Naive B cell (primary cell): ENCODE results near the gene RBP4. TPM values are rescaled to one million over a fixed set of nuclear protein-coding genes. Genes with fewer than 3 reads are reported as not detected.

Experiments
- ATAC-seq, 2 donors: fragments of 150-1000 bp; cut with Tn5 transposase; 2 replicates each; pipeline ENCODE4 v1.10.0; 2021; ENCODE audit warnings: low read depth in 2 of 2, mild to moderate bottlenecking in 2 of 2, moderate library complexity in 2 of 2
- DNase-seq: peaks from one replicate; pipeline ENCODE4 v3.0.0; 2022
- H3K27ac Mint-ChIP-seq, 6 donors: one replicate each; pipeline ENCODE4 v1.8.0; 2020 to 2022; ENCODE audit warnings: mild to moderate bottlenecking in 6 of 6, mixed read lengths in 6 of 6, moderate library complexity in 5 of 6, inconsistent platforms in 2 of 6
- H3K27me3 Mint-ChIP-seq, 3 donors: one replicate each; pipeline ENCODE4 v1.8.0; 2021 to 2022; ENCODE audit warnings: mixed read lengths in 3 of 3, mild to moderate bottlenecking in 1 of 3
- H3K36me3 Mint-ChIP-seq, 2 donors: one replicate each; pipeline ENCODE4 v1.8.0; 2020 to 2022; ENCODE audit warnings: mixed read lengths in 2 of 2, inconsistent platforms in 1 of 2, mild to moderate bottlenecking in 1 of 2
- H3K4me1 Mint-ChIP-seq, 3 donors: one replicate each; pipeline ENCODE4 v1.8.0; 2020 to 2022; ENCODE audit warnings: mixed read lengths in 3 of 3, inconsistent platforms in 1 of 3, mild to moderate bottlenecking in 1 of 3, moderate library complexity in 1 of 3
- H3K4me3 Mint-ChIP-seq, 8 donors: one replicate each; pipeline ENCODE4 v1.8.0; 2020 to 2022; ENCODE audit warnings: mild to moderate bottlenecking in 8 of 8, mixed read lengths in 8 of 8, moderate library complexity in 8 of 8, inconsistent platforms in 2 of 8
- H3K9me3 Mint-ChIP-seq, 7 donors: one replicate each; pipeline ENCODE4 v1.8.0; 2020 to 2022; ENCODE audit warnings: mixed read lengths in 7 of 7, mild to moderate bottlenecking in 5 of 7, inconsistent platforms in 2 of 7, moderate library complexity in 1 of 7
- polyA plus RNA-seq, 6 donors: library from polyadenylated mRNA; unstranded; fragments of 300-500 nt; fragmentation: Illumina TruSeq; gene quantifications; one replicate each; pipeline ENCODE4 v1.2.3, GENCODE V29; 2021; ENCODE audit warnings: low read depth in 6 of 6

The RBP4 gene
- polyA plus RNA-seq, 6 donors from 2014 or later: not detected

- H3K4me1 Mint-ChIP-seq: no peaks in the 10 kb centered on the region
- H3K9me3 Mint-ChIP-seq: no peaks in the 10 kb centered on the region
- DNase-seq (no peak), ATAC-seq (no peak)
- peaks cover 0 to 15% (median 13%) of the 10 kb centered on the region in 3 donors for H3K27me3 Mint-ChIP-seq
- H3K4me3 Mint-ChIP-seq: no peak overlapping the region
- H3K27ac Mint-ChIP-seq: no peak overlapping the region
- no peaks in the 10 kb centered on the region for H3K36me3 Mint-ChIP-seq
These were observed 9.8 kb downstream of the RBP4 start for GRCh38 chr10:93591065-93591808.

DNA sequence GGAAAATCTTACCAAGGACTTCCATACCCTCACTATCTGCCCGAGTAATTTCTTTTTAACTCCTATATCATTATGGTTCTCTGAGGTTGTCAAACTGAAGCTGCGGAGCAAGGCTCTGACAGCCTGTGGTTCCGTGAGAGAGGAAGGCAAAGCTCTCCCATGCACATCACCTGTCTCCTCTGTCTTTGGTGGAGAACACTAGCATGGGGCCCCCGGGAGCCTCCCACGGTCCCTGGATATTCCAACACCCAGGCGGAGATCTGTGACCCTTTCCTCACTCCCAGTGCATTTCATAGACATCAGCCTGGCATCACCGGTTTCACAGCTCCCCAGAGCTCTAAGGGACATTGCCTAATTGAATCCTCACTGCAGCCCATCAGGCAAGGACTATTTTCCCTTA, 10.4 kb downstream of the RBP4 start:
- ATAC-seq: no peak
- H3K4me1 Mint-ChIP-seq: no peaks in the 10 kb centered on the region
- H3K27me3 Mint-ChIP-seq: peaks cover 0 to 15% (median 13%) of the 10 kb centered on the region in 3 donors
- peaks cover 0 to 2% (median 0%) of the 10 kb centered on the region in 7 donors for H3K9me3 Mint-ChIP-seq
- no peak for DNase-seq
- H3K4me3 Mint-ChIP-seq: no peak overlapping the region
- no peaks in the 10 kb centered on the region for H3K36me3 Mint-ChIP-seq
- H3K27ac Mint-ChIP-seq: no peak overlapping the region

GRCh38 chr10:93589648-93590562, 11.1 kb downstream of the RBP4 start:
- no peaks in the 10 kb centered on the region for H3K4me1 Mint-ChIP-seq
- no peak for ATAC-seq
- DNase-seq: no peak
- peaks cover 0 to 2% (median 0%) of the 10 kb centered on the region in 7 donors for H3K9me3 Mint-ChIP-seq
- no peaks in the 10 kb centered on the region for H3K36me3 Mint-ChIP-seq
- no peak overlapping the region for H3K27ac Mint-ChIP-seq
- peaks cover 4 to 15% (median 13%) of the 10 kb centered on the region in 3 donors for H3K27me3 Mint-ChIP-seq
- H3K4me3 Mint-ChIP-seq: no peak overlapping the region

GRCh38 chr10:93584445-93584844, 16.6 kb downstream of the RBP4 start:
- H3K27me3 Mint-ChIP-seq: peaks cover 5 to 25% (median 20%) of the 10 kb centered on the region in 3 donors
- H3K4me1 Mint-ChIP-seq: no peaks in the 10 kb centered on the region
- no peak overlapping the region for H3K4me3 Mint-ChIP-seq
- H3K36me3 Mint-ChIP-seq: peaks cover 9 to 11% of the 10 kb centered on the region in 2 donors
- no peak for DNase-seq
- no peak overlapping the region for H3K27ac Mint-ChIP-seq
- ATAC-seq: no peak
- peaks cover 7 to 17% (median 12%) of the 10 kb centered on the region in 7 donors for H3K9me3 Mint-ChIP-seq

DNA sequence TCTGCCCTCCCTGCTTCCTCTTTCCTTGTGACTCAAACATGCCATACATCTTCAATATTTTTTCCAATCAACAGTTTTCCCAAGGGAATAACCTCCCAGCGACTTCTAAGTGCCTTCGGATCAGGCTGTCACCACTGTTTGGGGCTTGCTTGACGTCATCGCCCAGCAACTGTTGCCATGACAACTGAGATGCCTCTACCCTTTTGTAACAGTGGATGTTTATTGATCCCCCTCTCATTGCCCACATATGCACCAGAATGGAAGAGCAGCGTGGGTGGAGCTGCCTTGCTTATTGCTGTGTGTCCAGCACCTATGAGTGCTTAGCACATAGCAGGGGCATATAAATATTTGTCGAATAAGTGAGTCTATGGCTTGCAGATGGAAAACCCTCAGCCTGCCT, 20.2 kb downstream of the RBP4 start:
- H3K4me1 Mint-ChIP-seq: no peaks in the 10 kb centered on the region
- DNase-seq (no peak), ATAC-seq (no peak)
- H3K36me3 Mint-ChIP-seq: peaks cover 9 to 16% of the 10 kb centered on the region in 2 donors
- peaks cover 11 to 25% (median 16%) of the 10 kb centered on the region in 7 donors for H3K9me3 Mint-ChIP-seq
- H3K27ac Mint-ChIP-seq: no peak overlapping the region
- peaks cover 10 to 26% (median 19%) of the 10 kb centered on the region in 3 donors for H3K27me3 Mint-ChIP-seq
- peak overlapping the region in 1 of 8 donors; percentile 73 for H3K4me3 Mint-ChIP-seq

- H3K27me3 Mint-ChIP-seq: peaks cover 11 to 26% (median 21%) of the 10 kb centered on the region in 3 donors
- no peak for ATAC-seq
- peaks cover 9 to 16% of the 10 kb centered on the region in 2 donors for H3K36me3 Mint-ChIP-seq
- no peak overlapping the region for H3K27ac Mint-ChIP-seq
- peaks cover 11 to 25% (median 16%) of the 10 kb centered on the region in 7 donors for H3K9me3 Mint-ChIP-seq
- no peak overlapping the region for H3K4me3 Mint-ChIP-seq
- no peaks in the 10 kb centered on the region for H3K4me1 Mint-ChIP-seq
- DNase-seq: no peak
These were observed 20.9 kb downstream of the RBP4 start for GRCh38 chr10:93579985-93580711.

- H3K9me3 Mint-ChIP-seq: peaks cover 11 to 25% (median 16%) of the 10 kb centered on the region in 7 donors
- H3K27me3 Mint-ChIP-seq: peaks cover 12 to 29% (median 26%) of the 10 kb centered on the region in 3 donors
- H3K4me3 Mint-ChIP-seq: peak overlapping the region in 1 of 8 donors; percentile 23
- H3K27ac Mint-ChIP-seq: no peak overlapping the region
- peaks cover 9 to 16% of the 10 kb centered on the region in 2 donors for H3K36me3 Mint-ChIP-seq
- ATAC-seq: no peak
- DNase-seq: no peak
- no peaks in the 10 kb centered on the region for H3K4me1 Mint-ChIP-seq
These were observed 21.9 kb downstream of the RBP4 start for GRCh38 chr10:93579089-93579488.

DNA sequence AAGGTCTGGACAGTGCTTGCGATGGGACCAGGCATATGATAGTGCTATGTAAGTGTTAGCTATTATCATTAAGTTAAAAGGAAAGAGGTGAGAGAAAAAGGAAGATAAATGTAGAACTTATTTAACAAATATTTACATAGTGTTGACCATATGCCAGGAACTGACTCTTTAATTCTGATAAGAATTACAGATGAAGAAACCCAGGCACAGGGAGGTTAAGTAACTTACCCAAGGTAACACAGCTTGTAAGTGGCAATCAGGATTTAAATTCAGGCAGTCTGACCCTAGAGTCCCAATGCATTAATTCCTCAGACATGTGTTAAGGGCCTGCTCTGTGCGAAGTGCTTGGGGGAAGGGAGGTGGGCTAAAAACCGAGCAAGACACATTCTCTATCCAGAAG, 23.5 kb downstream of the RBP4 start:
- Mint-ChIP-seq H3K4me3 (no peak overlapping the region), H3K4me1 (peaks cover 0 to 6% (median 0%) of the 10 kb centered on the region in 3 donors), H3K36me3 (peaks cover 9 to 16% of the 10 kb centered on the region in 2 donors), H3K27ac (no peak overlapping the region), H3K9me3 (peaks cover 11 to 25% (median 16%) of the 10 kb centered on the region in 7 donors), H3K27me3 (peaks cover 20 to 41% (median 41%) of the 10 kb centered on the region in 3 donors)
- DNase-seq (no peak), ATAC-seq (no peak)

- H3K4me1 Mint-ChIP-seq: peaks cover 0 to 9% (median 0%) of the 10 kb centered on the region in 3 donors
- peaks cover 20 to 47% (median 46%) of the 10 kb centered on the region in 3 donors for H3K27me3 Mint-ChIP-seq
These were observed 24.1 kb downstream of the RBP4 start for GRCh38 chr10:93576888-93577287.

DNA sequence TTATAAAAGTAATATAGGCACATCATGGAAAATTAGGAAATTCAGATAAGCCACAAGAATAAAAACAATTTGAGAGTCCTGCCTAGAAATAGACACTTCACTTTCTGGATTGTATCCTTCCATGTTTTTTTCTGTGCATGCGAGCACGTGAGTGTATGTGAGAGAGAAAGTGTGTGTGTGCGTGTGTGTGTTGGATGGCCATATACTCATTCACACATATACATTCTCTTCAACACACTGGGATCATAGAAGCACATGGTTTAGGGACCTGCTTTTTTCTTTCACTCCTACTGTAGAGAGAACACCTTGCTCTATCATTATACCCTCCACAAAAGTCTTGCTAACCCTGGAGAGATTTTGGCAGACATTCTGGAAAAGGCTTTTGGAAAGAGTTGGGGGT, 27.1 kb downstream of the RBP4 start:
- H3K4me1 Mint-ChIP-seq: peaks cover 0 to 9% (median 0%) of the 10 kb centered on the region in 3 donors
- DNase-seq (no peak), ATAC-seq (no peak)
- H3K4me3 Mint-ChIP-seq: no peak overlapping the region
- H3K27me3 Mint-ChIP-seq: peaks cover 44 to 61% (median 59%) of the 10 kb centered on the region in 3 donors
- H3K9me3 Mint-ChIP-seq: peaks cover 0 to 4% (median 0%) of the 10 kb centered on the region in 7 donors
- no peaks in the 10 kb centered on the region for H3K36me3 Mint-ChIP-seq
- no peak overlapping the region for H3K27ac Mint-ChIP-seq

More at GRCh38 chr10:93576888-93577287, 24.1 kb downstream of the RBP4 start:
- DNase-seq: no peak
- ATAC-seq: no peak
- Mint-ChIP-seq H3K9me3 (peaks cover 11 to 25% (median 16%) of the 10 kb centered on the region in 7 donors), H3K27ac (no peak overlapping the region), H3K36me3 (peaks cover 9 to 16% of the 10 kb centered on the region in 2 donors), H3K4me3 (no peak overlapping the region)

- Mint-ChIP-seq H3K9me3 (peaks cover 0 to 4% (median 0%) of the 10 kb centered on the region in 7 donors), H3K4me3 (no peak overlapping the region), H3K27me3 (peaks cover 50 to 64% (median 60%) of the 10 kb centered on the region in 3 donors), H3K4me1 (peaks cover 0 to 9% (median 0%) of the 10 kb centered on the region in 3 donors), H3K27ac (no peak overlapping the region), H3K36me3 (no peaks in the 10 kb centered on the region)
- DNase-seq: no peak
- ATAC-seq: no peak
These were observed 27.8 kb downstream of the RBP4 start for GRCh38 chr10:93573051-93573909.

DNA sequence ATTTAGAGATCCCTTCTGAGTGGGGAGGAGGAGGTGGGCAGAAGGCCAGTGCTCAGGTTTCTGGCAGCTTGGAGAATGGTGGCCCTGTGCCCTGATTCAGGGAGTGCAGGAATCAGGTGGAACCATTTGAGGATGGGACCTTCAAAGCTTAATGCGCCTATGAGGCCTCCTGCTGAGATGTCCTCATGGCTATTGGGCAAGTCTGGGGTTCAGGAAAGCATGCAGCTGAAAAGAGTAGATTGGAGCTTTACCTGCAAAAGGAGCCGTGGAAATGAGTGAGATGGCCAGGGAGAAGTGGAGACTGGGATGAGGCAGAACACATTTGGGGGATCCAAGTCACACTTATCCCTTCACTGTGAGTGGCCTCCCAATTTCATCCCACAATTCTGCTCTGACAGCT, 28.4 kb downstream of the RBP4 start:
- Mint-ChIP-seq H3K4me3 (no peak overlapping the region), H3K36me3 (no peaks in the 10 kb centered on the region), H3K9me3 (peaks cover 0 to under 1% (median 0%) of the 10 kb centered on the region in 7 donors), H3K27me3 (peaks cover 51 to 71% (median 60%) of the 10 kb centered on the region in 3 donors), H3K4me1 (peaks cover 0 to 9% (median 0%) of the 10 kb centered on the region in 3 donors), H3K27ac (peak overlapping the region in 1 of 6 donors; percentile 48)
- no peak for DNase-seq
- no peak for ATAC-seq
